CD14-positive monocyte (primary cell): ENCODE results near the gene CACNA1S. TPM values are rescaled to one million over a fixed set of nuclear protein-coding genes. Genes with fewer than 3 reads are reported as not detected.

Source experiments
- DNase-seq, 3 donors: peaks; one replicate each; pipeline ENCODE4 v3.0.0-alpha.2; 2011 to 2022
- H2AFZ ChIP-seq: 2 replicates; pipeline ENCODE4 v1.6.0; 2012; ENCODE audit warnings: mild to moderate bottlenecking, low read depth, low read length, inconsistent platforms; ENCODE audit not compliant: insufficient read depth, poor library complexity, severe bottlenecking
- H3K27ac ChIP-seq, 2 donors: 1 replicate in 1 of 2; 2 replicates in 1 of 2; pipeline ENCODE4 v1.5.1; 2012 to 2013; ENCODE audit warnings: low read length in 2 of 2, control low read depth in 1 of 2, inconsistent platforms in 1 of 2, low read depth in 1 of 2, mild to moderate bottlenecking in 1 of 2
- H3K27me3 ChIP-seq, 2 donors: one replicate each; pipeline versions ENCODE4 v1.6.0 to v1.6.1; 2011 to 2013; ENCODE audit warnings: low read length in 2 of 2; ENCODE audit not compliant: control insufficient read depth in 2 of 2, insufficient read depth in 2 of 2
- H3K36me3 ChIP-seq, 2 donors: replicated peaks in 1 of 2; 1 replicate in 1 of 2; 2 replicates in 1 of 2; pipeline versions ENCODE4 v1.5.1 to v1.6.1; 2012 to 2013; ENCODE audit warnings: low read length in 2 of 2, control low read depth in 1 of 2, inconsistent platforms in 1 of 2, mild to moderate bottlenecking in 1 of 2; ENCODE audit not compliant: insufficient read depth in 2 of 2, control insufficient read depth in 1 of 2
- H3K4me1 ChIP-seq, 2 donors: 1 replicate in 1 of 2; 2 replicates in 1 of 2; pipeline versions ENCODE4 v1.5.1 to v1.6.1; 2012 to 2013; ENCODE audit warnings: low read length in 2 of 2, control low read depth in 1 of 2, inconsistent platforms in 1 of 2, mild to moderate bottlenecking in 1 of 2, moderate library complexity in 1 of 2; ENCODE audit not compliant: insufficient read depth in 2 of 2, control insufficient read depth in 1 of 2
- H3K4me2 ChIP-seq: replicated peaks from 2 replicates; pipeline ENCODE3; 2012; ENCODE audit warnings: low read length, moderate library complexity, mild to moderate bottlenecking; ENCODE audit not compliant: poor library complexity, severe bottlenecking; ENCODE audit errors: extremely low read depth
- H3K4me3 ChIP-seq, 3 experiments: fragments of 200-600 bp in 1 of 3; sonication (generic) in 1 of 3; replicated peaks in 1 of 3; 1 replicate in 2 of 3; 2 replicates in 1 of 3; pipeline ENCODE4 v1.5.1; 2011 to 2013; ENCODE audit warnings: low read length in 3 of 3, mild to moderate bottlenecking in 3 of 3, control low read depth in 2 of 3, low read depth in 2 of 3, inconsistent platforms in 1 of 3, moderate library complexity in 1 of 3
- H3K79me2 ChIP-seq: 2 replicates; pipeline ENCODE4 v1.6.0; 2012; ENCODE audit warnings: mild to moderate bottlenecking, control low read depth, inconsistent platforms, low read length, moderate library complexity; ENCODE audit not compliant: insufficient read depth
- H3K9ac ChIP-seq: 2 replicates; pipeline ENCODE4 v1.6.0; 2017; ENCODE audit warnings: low read length, mild to moderate bottlenecking; ENCODE audit not compliant: insufficient read depth, poor library complexity, severe bottlenecking
- H3K9me3 ChIP-seq, 2 donors: replicated peaks in 1 of 2; 1 replicate in 1 of 2; 2 replicates in 1 of 2; pipeline versions ENCODE4 v1.5.1 to v1.6.1; 2012 to 2013; ENCODE audit warnings: low read length in 2 of 2, control low read depth in 1 of 2; ENCODE audit not compliant: control insufficient read depth in 1 of 2, insufficient read depth in 1 of 2
- H4K20me1 ChIP-seq: 2 replicates; pipeline ENCODE4 v1.6.0; 2012; ENCODE audit warnings: mild to moderate bottlenecking, low read length, control low read depth, moderate library complexity; ENCODE audit not compliant: insufficient read depth
- H3K27ac Mint-ChIP-seq, 7 donors: one replicate each; pipeline ENCODE4 v1.8.0; 2020; ENCODE audit warnings: mild to moderate bottlenecking in 7 of 7, mixed read lengths in 7 of 7, moderate library complexity in 6 of 7, inconsistent platforms in 2 of 7
- H3K27me3 Mint-ChIP-seq, 3 donors: one replicate each; pipeline ENCODE4 v1.8.0; 2021 to 2022; ENCODE audit warnings: low read depth in 3 of 3, mild to moderate bottlenecking in 3 of 3, mixed read lengths in 3 of 3, moderate library complexity in 3 of 3, inconsistent platforms in 1 of 3
- H3K36me3 Mint-ChIP-seq, 2 donors: one replicate each; pipeline ENCODE4 v1.8.0; 2020; ENCODE audit warnings: mixed read lengths in 2 of 2, inconsistent platforms in 1 of 2, mild to moderate bottlenecking in 1 of 2
- H3K4me1 Mint-ChIP-seq: one replicate; pipeline ENCODE4 v1.8.0; 2020; ENCODE audit warnings: mild to moderate bottlenecking, mixed read lengths
- H3K4me3 Mint-ChIP-seq, 2 donors: one replicate each; pipeline ENCODE4 v1.8.0; 2020; ENCODE audit warnings: mild to moderate bottlenecking in 2 of 2, mixed read lengths in 2 of 2, moderate library complexity in 1 of 2
- H3K9me3 Mint-ChIP-seq, 7 donors: one replicate each; pipeline ENCODE4 v1.8.0; 2020 to 2022; ENCODE audit warnings: mixed read lengths in 7 of 7, mild to moderate bottlenecking in 6 of 7, moderate library complexity in 6 of 7, inconsistent platforms in 2 of 7
- CTCF ChIP-seq: fragments of 200-600 bp; IDR thresholded peaks from one replicate; pipeline ENCODE4 v1.8.0; 2022; ENCODE audit warnings: antibody characterized with exemption, mild to moderate bottlenecking
- WGBS: methylation state at CpG from one replicate; pipeline ENCODE4 v1.1.5; 2013; ENCODE audit warnings: missing lambda C conversion rate; ENCODE audit not compliant: insufficient coverage; 5-methylcytosine and 5-hydroxymethylcytosine counted together
- intact Hi-C, 2 donors: fragments of 100-400 bp; cut with micrococcal nuclease; formaldehyde crosslinking; loops; one replicate each; pipeline versions ENCODE4 v1.15.0 to v1.15.1; 2023
- polyA plus RNA-seq, 3 donors: library from polyadenylated mRNA; depleted of rRNA in 1 of 3; unstranded in 2 of 3; stranded (reverse) in 1 of 3; fragments of 300-500 nt in 2 of 3; fragments of >200 nt in 1 of 3; fragmentation: Illumina TruSeq in 2 of 3; gene quantifications; 1 replicate in 2 of 3; 2 replicates in 1 of 3; pipeline ENCODE4 v1.2.3, GENCODE V29; 2012 to 2021

Gene CACNA1S
- polyA plus RNA-seq, 3 donors: not detected

GRCh38 chr1:201016943-201017827, 95.0 kb downstream of the CACNA1S start:
- Histone ChIP-seq H2AFZ (no peak overlapping the region), H3K79me2 (peaks cover 70% of the 10 kb centered on the region), H3K36me3 (no peaks in the 10 kb centered on the region), H4K20me1 (peaks cover 95% of the 10 kb centered on the region), H3K9ac (no peak overlapping the region), H3K27me3 (no peaks in the 10 kb centered on the region), H3K4me2 (no peak overlapping the region), H3K4me3 (no peak overlapping the region), H3K4me1 (peaks cover 100% of the 10 kb centered on the region in 2 donors), H3K27ac (no peak overlapping the region), H3K9me3 (no peaks in the 10 kb centered on the region)
- Mint-ChIP-seq H3K27ac (peak overlapping the region in 2 of 7 donors; percentile 15 to 65), H3K27me3 (peaks cover 0 to 15% (median 2%) of the 10 kb centered on the region in 3 donors), H3K36me3 (peaks cover 0 to 2% of the 10 kb centered on the region in 2 donors), H3K4me1 (peaks cover 96% of the 10 kb centered on the region), H3K4me3 (no peak overlapping the region), H3K9me3 (peaks cover 0 to 2% (median 0%) of the 10 kb centered on the region in 7 donors)
- 94% methylated on average over 5 of the region's 9 CpGs for WGBS
- intact Hi-C loops: no loop called here
- TF ChIP-seq CTCF: no peak
- DNase-seq: no peak

GRCh38 chr1:201016211-201016651, 96.0 kb downstream of the CACNA1S start:
- DNase-seq: peak in 1 of 3 donors; percentile 16
- Mint-ChIP-seq H3K4me1 (peaks cover 88% of the 10 kb centered on the region), H3K4me3 (peak overlapping the region in 1 of 2 donors; percentile 75), H3K27me3 (peaks cover 3 to 15% (median 3%) of the 10 kb centered on the region in 3 donors), H3K36me3 (peaks cover 6 to 7% of the 10 kb centered on the region in 2 donors), H3K9me3 (peaks cover 0 to 2% (median 0%) of the 10 kb centered on the region in 7 donors), H3K27ac (peak overlapping the region in 2 of 7 donors; percentile 11 to 15)
- H3K27ac ChIP-seq: no peak overlapping the region
- peaks cover 70% of the 10 kb centered on the region for H3K79me2 ChIP-seq
- WGBS: 27% methylated on average over 3 of the region's 10 CpGs
- H3K27me3 ChIP-seq: no peaks in the 10 kb centered on the region
- H4K20me1 ChIP-seq: peaks cover 95% of the 10 kb centered on the region
- H3K9ac ChIP-seq: no peak overlapping the region
- H3K9me3 ChIP-seq: no peaks in the 10 kb centered on the region
- intact Hi-C loops: no loop called here
- H3K4me1 ChIP-seq: peaks cover 91% of the 10 kb centered on the region in 2 donors
- no peak for TF ChIP-seq CTCF
- no peak overlapping the region for H2AFZ ChIP-seq
- peak overlapping the region in 1 of 3 experiments; percentile 19 for H3K4me3 ChIP-seq
- peak overlapping the region; percentile 38 for H3K4me2 ChIP-seq
- peaks cover 0 to 7% of the 10 kb centered on the region in 2 donors for H3K36me3 ChIP-seq
